ENCODE results near the gene PDGFRB. TPM values are rescaled to one million over a fixed set of nuclear protein-coding genes. Genes with fewer than 3 reads are reported as not detected.
A peak's percentile ranks its signal among the peaks of the same experiment; 100 is the strongest.

The PDGFRB gene
- total and polyA plus RNA-seq, 2 of the 4 experiments (the other 2 are of a cell fraction), result 108 to 124 TPM

DNA sequence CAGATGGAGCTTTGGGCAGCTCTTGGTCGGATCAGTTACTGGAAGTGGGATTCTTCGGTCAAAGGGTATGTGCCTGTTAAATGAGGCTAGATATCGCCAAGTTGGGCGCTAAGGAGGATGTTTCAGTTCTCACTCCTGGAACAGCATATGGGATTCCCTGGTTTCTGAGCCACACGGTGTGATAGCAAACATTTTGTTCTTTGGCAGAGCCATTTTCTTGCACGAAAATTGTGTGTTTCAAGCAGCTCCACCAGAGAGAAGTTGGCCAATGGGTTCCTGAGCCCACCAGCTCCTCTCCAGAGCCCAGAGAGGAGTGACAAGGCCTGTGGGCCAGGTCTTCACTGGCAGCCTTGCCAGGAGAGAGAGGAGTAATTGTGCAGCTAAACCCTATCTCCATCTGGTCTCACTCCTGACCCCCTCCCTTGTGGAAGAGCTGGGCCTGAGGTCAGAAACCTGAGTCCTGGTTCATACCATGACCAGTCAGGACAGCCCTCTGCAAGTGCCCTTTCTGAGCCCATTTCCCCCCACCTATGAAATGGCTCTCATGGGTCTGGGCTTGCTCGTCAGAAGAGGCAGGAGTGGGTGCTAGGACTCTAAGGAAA, 23.5 kb upstream of the PDGFRB start:
- Histone ChIP-seq H3K23ac (ENCODE audit: low read depth, low read length) (no peak overlapping the region), H3K27ac (ENCODE audit: insufficient read depth, low read length) (no peak overlapping the region), H4K5ac (ENCODE audit: low read depth, low read length) (no peak overlapping the region), H4K91ac (ENCODE audit: insufficient read depth, low read depth, low read length) (no peak overlapping the region; the same call in 1 of the 2 replicates), H2BK15ac (ENCODE audit: low read depth, low read length) (no peak overlapping the region), H3K9me3 (ENCODE audit: control insufficient read depth, insufficient read depth, low read length) (no peaks in the 10 kb centered on the region), H2BK20ac (ENCODE audit: low read depth, low read length) (no peak overlapping the region), H3K4me3 (ENCODE audit: insufficient read depth, low read depth, low read length) (no peak overlapping the region), H3K4me1 (ENCODE audit: control insufficient read depth, insufficient read depth, low read length) (peaks cover 6% of the 10 kb centered on the region), H3K56ac (ENCODE audit: extremely low read depth, insufficient read depth, low read length) (no peak overlapping the region), H3K9me1 (ENCODE audit: insufficient read depth, low read length) (peaks cover 15% of the 10 kb centered on the region; the same call in 1 of the 2 replicates), H2AFZ (replicated peaks; ENCODE audit: low read length, poor library complexity) (no peak overlapping the region), H3K4ac (ENCODE audit: low read depth, low read length) (peak overlapping the region; percentile 7; the same call in 1 of the 2 replicates), H3K18ac (ENCODE audit: low read depth, low read length) (no peak overlapping the region), H3K27me3 (ENCODE audit: control insufficient read depth, insufficient read depth, low read length) (peaks cover 27% of the 10 kb centered on the region), H3K4me2 (ENCODE audit: low read depth, low read length) (no peak overlapping the region), H3K14ac (replicated peaks; ENCODE audit: low read depth, low read length) (no peak overlapping the region), H2AK5ac (ENCODE audit: low read depth, low read length) (peak overlapping the region; percentile 29), H4K20me1 (ENCODE audit: insufficient read depth, low read length) (no peaks in the 10 kb centered on the region; the same call in 1 of the 2 replicates), H4K8ac (ENCODE audit: low read depth in 2 of 2, low read length in 2 of 2) (no peak overlapping the region), H2BK120ac (ENCODE audit: low read depth, low read length) (0 out of 2 replicates have a peak overlapping the region, but pooled peaks have one; percentile 16), H2AK9ac (replicated peaks; ENCODE audit: low read depth, low read length, poor library complexity) (no peak overlapping the region), H3K36me3 (ENCODE audit: control insufficient read depth, insufficient read depth, low read length) (no peaks in the 10 kb centered on the region), H3K79me1 (ENCODE audit: low read depth in 1 of 2, low read length in 2 of 2) (no peaks in the 10 kb centered on the region), H3K9ac (ENCODE audit: low read depth, low read length) (no peak overlapping the region), H2BK5ac (ENCODE audit: low read depth, low read length, poor library complexity, severe bottlenecking) (no peak overlapping the region)
- no TSS peak for BruUV-seq (replicated peaks)
- ChIA-PET POLR2A (ENCODE audit: unreplicated experiment) (no interaction called here), CTCF (no interaction called here)
- WGBS, 2 experiments (ENCODE audit: extremely low coverage in 2 of 2, insufficient read length in 1 of 2), result 98% methylated on average over 4 of the region's 7 CpGs; no CpG with 5 or more reads in 1 of the 2 experiments
- dilution Hi-C loops (cut with HindIII; ENCODE audit: low sequenced_read_pairs, unreplicated experiment), result no loop called here
- DNase-seq, result no peak
- in situ Hi-C loops (cut with MboI; ENCODE audit: low sequenced_read_pairs), result no loop called here
- no peak for ATAC-seq (ENCODE audit: low read depth)
- intact Hi-C loops (cut with micrococcal nuclease), result no loop called here
- TF ChIP-seq, protein P1, sequence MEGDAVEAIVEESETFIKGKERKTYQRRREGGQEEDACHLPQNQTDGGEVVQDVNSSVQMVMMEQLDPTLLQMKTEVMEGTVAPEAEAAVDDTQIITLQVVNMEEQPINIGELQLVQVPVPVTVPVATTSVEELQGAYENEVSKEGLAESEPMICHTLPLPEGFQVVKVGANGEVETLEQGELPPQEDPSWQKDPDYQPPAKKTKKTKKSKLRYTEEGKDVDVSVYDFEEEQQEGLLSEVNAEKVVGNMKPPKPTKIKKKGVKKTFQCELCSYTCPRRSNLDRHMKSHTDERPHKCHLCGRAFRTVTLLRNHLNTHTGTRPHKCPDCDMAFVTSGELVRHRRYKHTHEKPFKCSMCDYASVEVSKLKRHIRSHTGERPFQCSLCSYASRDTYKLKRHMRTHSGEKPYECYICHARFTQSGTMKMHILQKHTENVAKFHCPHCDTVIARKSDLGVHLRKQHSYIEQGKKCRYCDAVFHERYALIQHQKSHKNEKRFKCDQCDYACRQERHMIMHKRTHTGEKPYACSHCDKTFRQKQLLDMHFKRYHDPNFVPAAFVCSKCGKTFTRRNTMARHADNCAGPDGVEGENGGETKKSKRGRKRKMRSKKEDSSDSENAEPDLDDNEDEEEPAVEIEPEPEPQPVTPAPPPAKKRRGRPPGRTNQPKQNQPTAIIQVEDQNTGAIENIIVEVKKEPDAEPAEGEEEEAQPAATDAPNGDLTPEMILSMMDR (conservative IDR thresholded peaks at IDR 0.05; ENCODE audit: low read depth, low read length), result no peak
- TF ChIP-seq MAFK (IDR thresholded peaks at IDR 0.05; ENCODE audit: low read depth, low read length) (no peak), USF2 (IDR thresholded peaks at IDR 0.05; ENCODE audit: low read depth, low read length) (no peak), RCOR1 (IDR thresholded peaks at IDR 0.05; ENCODE audit: insufficient replicate concordance, low read length) (no peak)
